Kidney capillary endothelial cell (primary cell): Measurements from ENCODE around the gene OSGIN1.
"Not testable (repeated sequence)": the region's sequence is repeated elsewhere in the genome, so short reads cannot be mapped to it uniquely, and the experiment has no call there.

ENCODE experiments used
- DNase-seq: peaks from one replicate; pipeline ENCODE4 v3.0.0-alpha.2; 2018; ENCODE audit warnings: low spot score

OSGIN1 gene

GRCh38 chr16:83940630-83941378, 12.2 kb upstream of the OSGIN1 start:
- DNase-seq = no peak

DNA sequence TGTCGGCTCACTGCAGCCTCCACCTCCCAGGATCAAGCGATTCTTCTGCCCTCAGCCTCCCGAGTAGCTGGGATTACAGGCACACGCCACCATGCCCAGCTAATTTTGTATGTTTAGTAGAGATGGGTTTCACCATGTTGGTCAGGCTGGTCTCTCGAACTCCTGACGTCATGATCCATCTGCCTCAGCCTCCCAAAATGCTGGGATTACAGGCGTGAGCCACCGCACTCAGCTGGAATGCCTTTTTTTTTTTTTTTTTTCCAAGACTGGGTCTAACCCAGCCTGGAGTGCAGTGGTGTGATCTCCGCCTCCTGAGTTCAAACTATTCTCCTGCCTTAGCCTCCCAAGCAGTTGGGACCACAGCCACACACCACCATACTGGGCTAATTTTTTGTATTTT, 11.5 kb upstream of the OSGIN1 start:
- not testable (repeated sequence) for DNase-seq

DNA sequence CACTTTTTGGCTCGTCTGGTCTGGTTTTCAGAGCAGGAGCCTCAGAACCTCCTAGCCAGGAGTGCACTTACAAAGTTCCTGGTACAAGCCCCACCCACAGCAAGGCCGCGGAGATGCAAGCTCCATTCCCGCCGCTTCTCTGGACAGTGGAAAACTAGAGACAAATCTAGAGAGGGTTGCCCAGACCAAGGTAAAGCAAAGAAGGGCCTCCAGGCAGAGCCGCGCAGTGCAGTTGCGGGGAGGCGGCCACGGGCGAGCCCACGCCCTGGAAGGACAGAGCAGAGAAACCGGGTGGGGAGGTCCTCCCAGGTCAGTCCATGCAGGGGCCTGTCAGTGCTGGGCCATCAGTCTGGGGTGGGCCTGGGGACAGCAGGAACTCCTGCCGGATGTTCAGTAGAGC, 11.0 kb upstream of the OSGIN1 start:
- DNase-seq = no peak

- no peak for DNase-seq
Measured at GRCh38 chr16:83942815-83943515, 10.1 kb upstream of the OSGIN1 start.

- no peak for DNase-seq
Measured at GRCh38 chr16:83943516-83944050, 9.5 kb upstream of the OSGIN1 start.

GRCh38 chr16:83945587-83945986, 7.5 kb upstream of the OSGIN1 start:
- DNase-seq = no peak

DNA sequence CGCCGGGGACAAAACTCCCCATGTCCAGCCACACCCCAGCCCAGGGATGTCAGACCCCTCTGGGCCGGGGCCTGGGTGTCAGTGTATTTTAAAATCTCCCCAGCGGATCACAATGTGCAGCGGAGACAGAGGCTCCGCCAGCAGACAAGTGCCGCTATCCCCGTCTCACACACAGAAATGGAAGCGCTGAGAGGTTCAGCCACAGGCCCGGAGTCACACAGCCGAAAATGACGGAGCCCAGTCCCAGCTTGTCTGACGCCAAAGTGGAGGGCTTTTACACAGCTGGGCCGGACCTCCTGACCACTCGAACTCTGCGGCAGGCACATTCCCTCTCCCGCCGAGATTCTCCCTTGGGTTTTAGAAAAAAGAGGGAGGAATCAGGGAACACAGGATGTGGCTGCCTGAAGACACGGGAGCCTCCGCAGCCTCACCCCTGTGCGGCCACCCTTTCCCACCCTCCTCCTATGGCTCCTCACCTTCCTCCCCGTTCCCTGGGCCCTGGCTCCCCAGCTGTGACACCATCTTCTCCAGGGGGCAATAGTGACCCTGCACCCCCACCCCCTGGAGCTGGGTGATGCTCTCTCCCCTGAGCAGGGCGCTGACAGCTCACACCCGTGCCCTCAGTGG, 6.8 kb upstream of the OSGIN1 start:
- no peak for DNase-seq

DNA sequence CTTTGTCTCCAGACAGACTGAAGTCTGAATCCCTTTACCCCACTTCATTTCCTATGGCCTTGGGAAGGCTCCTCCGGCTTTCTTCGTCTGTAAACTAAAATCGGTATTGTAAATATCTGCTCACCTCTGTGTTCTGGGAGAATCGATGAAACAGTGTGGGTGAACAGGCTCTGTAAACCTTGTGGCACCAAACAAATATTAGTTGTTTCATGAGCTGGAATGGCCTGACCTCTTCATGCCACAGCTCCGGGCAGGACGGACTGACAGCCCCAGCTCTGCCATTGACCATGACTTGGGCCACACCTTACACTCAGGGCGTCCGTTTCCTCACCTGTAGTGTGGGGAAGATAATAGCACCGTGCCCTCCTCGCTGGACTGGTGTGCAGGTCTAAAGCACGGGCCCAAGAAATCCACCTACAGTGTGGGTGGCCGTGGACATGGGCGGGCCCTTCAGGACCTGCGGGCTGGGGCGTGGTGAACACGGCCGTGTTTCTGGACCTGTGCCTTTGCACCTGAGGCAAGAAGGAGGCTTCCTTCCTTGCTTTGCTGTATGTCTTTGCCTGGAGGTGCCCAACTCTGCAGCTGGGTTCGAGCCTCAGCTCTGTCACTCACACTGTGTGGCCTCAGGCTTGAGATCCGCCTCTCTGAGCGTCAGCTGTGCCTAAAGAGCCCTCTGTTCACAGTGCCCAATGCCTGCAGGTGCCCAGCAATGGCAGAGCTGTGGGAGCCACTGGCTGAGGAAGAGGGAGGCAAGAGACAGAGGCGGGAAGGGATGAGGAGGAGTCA, 6.1 kb upstream of the OSGIN1 start:
- DNase-seq = no peak

- no peak for DNase-seq
Measured at GRCh38 chr16:83947642-83948234, 5.3 kb upstream of the OSGIN1 start.

GRCh38 chr16:83948914-83949723, 3.9 kb upstream of the OSGIN1 start:
- no peak for DNase-seq

GRCh38 chr16:83949724-83950001, 3.4 kb upstream of the OSGIN1 start:
- no peak for DNase-seq

- not testable (repeated sequence) for DNase-seq
Measured at GRCh38 chr16:83950862-83951399, 2.1 kb upstream of the OSGIN1 start.

GRCh38 chr16:83951544-83951943, 1.5 kb upstream of the OSGIN1 start:
- DNase-seq = no peak

- DNase-seq = no peak
Measured at GRCh38 chr16:83952587-83952939, 477 bp upstream of the OSGIN1 start.

- no peak for DNase-seq
Measured at GRCh38 chr16:83953796-83954576, 946 bp downstream of the OSGIN1 start.

DNA sequence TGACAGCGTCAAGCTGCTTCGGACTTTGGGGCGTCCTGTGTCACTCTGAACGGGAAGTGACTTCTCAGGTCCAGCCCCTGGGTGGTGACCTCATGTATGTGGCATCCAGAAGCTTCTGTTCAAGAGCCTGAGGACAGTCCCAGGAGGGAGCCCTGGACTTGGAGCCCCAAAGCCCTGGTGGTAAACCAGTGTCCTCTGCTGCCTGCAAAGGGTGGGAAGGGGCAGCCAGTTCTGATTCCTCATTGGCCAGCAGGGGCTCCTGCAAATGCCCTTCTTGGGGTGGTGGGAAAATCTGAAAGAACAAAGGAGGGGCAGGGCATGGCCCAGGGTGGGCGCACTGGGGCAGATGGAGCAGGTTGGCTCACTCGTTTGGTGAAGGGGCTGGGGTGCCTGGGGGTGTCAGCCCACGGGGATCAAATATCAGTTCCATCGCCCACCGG, 1.6 kb downstream of the OSGIN1 start:
- peak; percentile 84 for DNase-seq

DNA sequence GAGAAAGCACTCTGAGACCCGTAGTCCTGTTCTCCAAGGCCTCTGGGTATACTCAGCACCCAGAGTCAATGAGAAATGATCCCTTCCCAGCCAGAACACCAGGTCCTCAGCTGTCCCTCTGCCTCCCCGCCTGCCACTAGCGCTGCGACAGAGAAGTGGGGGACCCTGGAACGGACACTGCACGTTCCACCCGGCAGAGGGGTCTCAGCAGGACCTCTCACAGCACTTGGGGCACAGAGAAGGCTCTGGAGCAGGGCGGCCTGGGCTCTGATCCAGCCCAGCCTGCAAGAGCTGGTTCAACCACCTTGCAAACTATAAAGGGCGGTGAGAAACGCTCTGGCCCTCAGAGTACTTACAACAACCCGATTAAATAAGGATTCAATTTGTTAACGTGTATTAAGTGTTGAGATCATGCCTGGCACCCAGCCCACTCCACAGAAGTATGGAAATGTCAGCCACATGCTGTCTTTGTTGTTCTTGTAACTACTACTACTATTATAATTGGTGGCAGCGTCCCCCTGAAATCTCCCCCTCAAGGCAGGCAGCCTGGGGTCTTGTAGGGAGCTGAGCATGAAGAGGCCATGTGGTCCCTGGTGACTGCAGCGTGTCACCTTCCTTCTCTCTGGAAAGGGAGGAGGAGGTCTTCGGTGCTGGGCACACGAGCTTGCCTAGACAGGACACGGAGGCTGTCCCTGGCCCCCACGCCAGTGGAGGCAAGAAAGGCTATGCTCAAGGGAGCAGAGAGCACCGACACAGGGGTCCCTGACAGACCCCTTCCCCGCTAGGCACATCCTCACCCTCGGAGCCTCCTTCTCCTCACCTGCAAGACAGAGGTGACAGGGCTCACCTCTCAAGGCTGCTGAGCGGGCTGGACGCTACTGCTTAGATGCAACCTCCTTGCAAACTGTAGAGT, 2.4 kb downstream of the OSGIN1 start:
- DNase-seq = no peak

- DNase-seq = peak; percentile 72
Measured at GRCh38 chr16:83956336-83957289, 3.6 kb downstream of the OSGIN1 start.
